Measurements from ENCODE around the gene TIGD3.
A peak's percentile ranks its signal among the peaks of the same experiment; 100 is the strongest.

The TIGD3 gene

GRCh38 chr11:65340226-65340625 lies 14.3 kb upstream of the TIGD3 start:
- DNase-seq (ENCODE audit: low read depth): no peak
- no peak overlapping the region for H3K4me3 ChIP-seq (ENCODE audit: low read depth, low read length)
- no peak for TF ChIP-seq CTCF (IDR thresholded peaks at IDR 0.05; ENCODE audit: control insufficient read depth, extremely low read depth, insufficient read depth)

DNA sequence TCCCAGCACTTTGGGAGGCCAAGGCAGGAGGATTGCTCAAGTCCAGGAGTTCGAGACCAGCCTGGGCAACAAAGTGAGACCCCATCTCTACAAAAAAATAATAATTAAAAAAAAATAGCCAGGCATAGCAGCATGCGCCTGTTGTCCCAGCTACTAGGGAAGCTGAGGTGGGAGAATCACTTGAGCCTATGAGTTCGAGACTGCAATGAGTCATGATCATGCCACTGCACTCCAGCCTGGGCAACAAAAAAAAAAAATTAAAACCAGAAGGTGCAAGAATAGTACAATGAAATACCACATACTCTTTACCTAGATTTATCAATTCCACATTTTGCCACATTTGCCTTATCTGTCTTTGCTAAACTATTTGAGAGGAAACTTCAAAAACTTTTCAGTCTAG lies 12.7 kb upstream of the TIGD3 start:
- no peak for DNase-seq (ENCODE audit: low read depth)
- no peak for TF ChIP-seq CTCF (IDR thresholded peaks at IDR 0.05; ENCODE audit: control insufficient read depth, extremely low read depth, insufficient read depth)
- no peak overlapping the region for H3K4me3 ChIP-seq (ENCODE audit: low read depth, low read length)

- no peak for DNase-seq (ENCODE audit: low read depth)
- H3K4me3 ChIP-seq (ENCODE audit: low read depth, low read length): no peak overlapping the region
- no peak for TF ChIP-seq CTCF (IDR thresholded peaks at IDR 0.05; ENCODE audit: control insufficient read depth, extremely low read depth, insufficient read depth)
Measured at GRCh38 chr11:65351511-65351910, 3.0 kb upstream of the TIGD3 start.

DNA sequence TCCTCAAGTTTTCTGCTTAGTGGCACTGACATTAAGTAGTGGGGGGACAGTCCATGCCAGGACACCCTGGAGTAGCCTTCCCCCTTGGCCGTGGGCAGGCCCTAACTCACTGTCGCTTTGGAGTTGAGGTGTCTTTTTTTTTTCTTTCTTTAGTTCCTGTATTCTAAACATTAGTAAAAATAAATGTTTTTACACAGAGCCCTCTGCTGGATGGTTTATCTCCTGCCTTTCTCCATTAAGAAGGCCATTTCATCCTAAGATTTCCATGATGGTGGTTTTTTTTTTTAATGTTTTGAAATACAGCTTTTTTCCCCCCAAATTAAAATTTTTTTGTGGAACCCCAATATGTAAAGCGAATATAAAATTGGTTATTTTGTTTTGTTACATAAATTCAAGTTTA lies 1.8 kb upstream of the TIGD3 start:
- peak; percentile 32; the same call in 1 of the 2 replicates for TF ChIP-seq CTCF (IDR thresholded peaks at IDR 0.05; ENCODE audit: control insufficient read depth, extremely low read depth, insufficient read depth)
- no peak for DNase-seq (ENCODE audit: low read depth)

DNA sequence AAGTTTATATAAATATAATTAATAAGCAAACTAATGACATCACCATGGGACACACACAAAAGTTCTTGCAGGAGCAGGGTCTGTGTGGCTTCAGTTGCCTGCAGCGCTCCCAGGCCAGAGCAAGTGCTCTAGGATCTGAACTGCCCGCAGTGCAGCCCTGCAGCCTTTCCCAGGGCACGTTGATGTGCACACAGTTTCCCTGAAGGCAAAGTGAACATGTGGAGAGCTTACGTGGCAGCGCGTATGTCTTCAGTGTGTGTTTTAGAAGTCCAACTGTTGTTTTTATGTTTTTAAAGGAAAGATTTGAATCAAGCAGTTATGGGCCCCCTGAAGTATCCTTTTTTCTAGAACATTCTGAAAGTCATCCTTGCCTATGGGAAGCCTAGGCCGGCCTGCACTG lies 1.2 kb upstream of the TIGD3 start:
- no peak for TF ChIP-seq CTCF (IDR thresholded peaks at IDR 0.05; ENCODE audit: control insufficient read depth, extremely low read depth, insufficient read depth)
- no peak for DNase-seq (ENCODE audit: low read depth)
- H3K4me3 ChIP-seq (ENCODE audit: low read depth, low read length): no peak overlapping the region

More for the DNA sequence above, 1.8 kb upstream of the TIGD3 start:
- no peak overlapping the region for H3K4me3 ChIP-seq (ENCODE audit: low read depth, low read length)

GRCh38 chr11:65353900-65354264 lies 669 bp upstream of the TIGD3 start:
- peak overlapping the region; percentile 57 for H3K4me3 ChIP-seq (ENCODE audit: low read depth, low read length)
- no peak for DNase-seq (ENCODE audit: low read depth)
- TF ChIP-seq CTCF (IDR thresholded peaks at IDR 0.05; ENCODE audit: control insufficient read depth, extremely low read depth, insufficient read depth): no peak

DNA sequence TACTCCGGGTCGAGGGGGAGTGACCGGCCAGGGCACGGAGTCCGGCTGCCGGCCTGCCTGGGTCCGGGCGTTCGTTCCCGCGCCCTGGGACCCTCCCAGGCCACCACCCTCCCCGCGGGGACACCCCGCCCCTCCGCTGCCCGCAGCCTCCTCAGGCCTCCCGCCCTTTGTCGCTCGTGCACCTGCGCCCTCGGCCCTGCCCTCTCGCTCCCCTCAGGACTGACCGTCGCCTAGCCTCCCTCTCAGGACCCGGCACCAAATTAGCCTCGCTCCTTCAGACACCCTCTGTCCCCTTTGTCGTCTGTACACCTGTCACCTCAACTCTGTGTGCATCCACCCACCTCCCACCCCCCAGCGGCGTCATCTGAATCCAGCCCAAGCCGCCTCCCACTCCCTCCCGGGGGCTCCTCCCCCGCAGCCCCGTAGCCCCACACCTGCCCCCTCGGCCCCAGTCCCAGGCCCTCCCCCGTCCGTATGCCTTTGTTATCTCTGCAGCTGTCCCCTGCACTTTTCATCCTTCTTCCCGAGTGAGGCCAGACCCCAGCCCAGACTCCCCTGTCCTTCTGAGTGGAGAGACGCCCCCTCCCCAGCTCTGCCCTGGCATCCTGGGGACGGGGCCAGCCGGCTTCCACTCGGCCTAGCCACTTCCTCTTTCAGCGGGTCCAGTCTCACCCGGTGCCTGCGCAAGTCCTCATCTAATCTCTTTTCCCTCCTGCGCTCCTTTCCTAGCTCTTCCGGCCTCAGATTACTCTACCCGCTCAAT lies 643 bp downstream of the TIGD3 start:
- no peak for TF ChIP-seq CTCF (IDR thresholded peaks at IDR 0.05; ENCODE audit: control insufficient read depth, extremely low read depth, insufficient read depth)
- H3K4me3 ChIP-seq (ENCODE audit: low read depth, low read length): peak overlapping the region; percentile 57
- DNase-seq (ENCODE audit: low read depth): no peak

Measured in LNCaP clone FGC (cell line).